ENCODE data around the gene CCNI.

Gene CCNI

DNA sequence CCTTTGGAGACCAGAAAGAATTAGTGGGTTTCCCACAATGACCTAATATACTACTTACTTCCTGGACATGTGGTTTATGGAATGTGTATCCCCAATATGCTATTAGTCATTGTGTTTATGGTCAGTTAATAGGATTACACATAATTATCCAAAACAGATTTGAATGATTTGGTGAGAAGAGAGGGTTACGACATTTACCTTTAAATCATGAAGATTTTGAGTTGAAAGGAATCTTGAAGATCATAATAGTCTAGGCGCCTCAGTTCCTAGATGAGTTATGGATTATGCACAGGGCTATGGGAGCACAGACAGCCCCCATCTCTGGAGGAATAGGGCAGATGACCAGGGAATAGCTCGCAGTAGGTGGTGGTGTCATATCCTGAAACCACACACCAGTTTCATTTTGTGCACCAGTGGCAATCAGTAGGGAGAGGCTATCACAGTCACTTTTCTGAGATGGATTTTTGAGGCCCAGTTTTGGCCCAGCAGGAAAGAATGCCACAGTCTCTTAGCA lies 64.9 kb downstream of the CCNI start:
- Histone ChIP-seq H3K36me3 (ENCODE audit: control insufficient read depth in 2 of 2, insufficient read depth in 2 of 2, low read length in 2 of 2) (peaks cover 29 to 34% of the 10 kb centered on the region in 2 donors), H3K4me3 (ENCODE audit: low read length in 2 of 2) (no peak overlapping the region), H3K27ac (ENCODE audit: low read depth in 2 of 2, low read length in 2 of 2) (peak overlapping the region in 1 of 2 donors; percentile 4), H3K9me3 (ENCODE audit: control insufficient read depth in 2 of 2, low read length in 2 of 2) (no peaks in the 10 kb centered on the region), H3K27me3 (ENCODE audit: control insufficient read depth in 2 of 2, insufficient read depth in 2 of 2, low read length in 2 of 2) (no peaks in the 10 kb centered on the region), H3K4me1 (ENCODE audit: control insufficient read depth in 2 of 2, insufficient read depth in 2 of 2, low read length in 2 of 2) (peaks cover 0 to 7% of the 10 kb centered on the region in 2 donors), H3K9ac (ENCODE audit: low read depth in 1 of 2, low read length in 2 of 2) (no peak overlapping the region)

DNA sequence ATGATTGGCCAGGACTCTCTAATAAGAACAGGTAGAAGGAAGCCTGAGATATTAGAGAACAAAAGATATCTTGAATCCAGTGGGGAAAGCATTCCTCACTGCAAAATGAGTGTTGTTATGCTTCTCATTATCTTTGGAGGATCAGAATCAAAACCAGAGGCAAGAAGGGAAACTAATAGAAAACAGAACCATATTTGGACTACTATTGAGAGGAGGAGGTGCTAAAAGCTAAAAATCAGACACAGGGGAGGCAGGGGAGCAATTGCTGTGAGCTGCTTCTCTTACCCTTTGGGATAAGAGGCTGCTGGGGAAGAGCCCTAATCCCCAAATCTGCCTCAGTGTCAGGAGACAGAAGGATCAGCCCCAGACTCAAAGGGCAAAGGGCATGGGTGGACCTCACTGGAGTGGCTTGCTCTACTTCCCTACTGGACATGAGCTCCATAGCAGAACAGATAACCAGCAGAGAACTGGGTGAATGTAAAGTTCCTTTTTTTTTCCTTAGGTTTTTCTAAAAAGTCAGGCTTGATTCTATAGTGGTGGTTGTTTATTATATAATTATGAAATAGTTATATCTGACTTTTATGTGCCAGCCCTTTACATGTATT lies 66.2 kb downstream of the CCNI start:
- no peak overlapping the region for H3K9ac ChIP-seq (ENCODE audit: low read depth in 1 of 2, low read length in 2 of 2)
- no peak overlapping the region for H3K27ac ChIP-seq (ENCODE audit: low read depth in 2 of 2, low read length in 2 of 2)
- no peak overlapping the region for H3K4me3 ChIP-seq (ENCODE audit: low read length in 2 of 2)
- H3K9me3 ChIP-seq (ENCODE audit: control insufficient read depth in 2 of 2, low read length in 2 of 2) = no peaks in the 10 kb centered on the region
- H3K36me3 ChIP-seq (ENCODE audit: control insufficient read depth in 2 of 2, insufficient read depth in 2 of 2, low read length in 2 of 2) = peaks cover 21 to 26% of the 10 kb centered on the region in 2 donors
- H3K27me3 ChIP-seq (ENCODE audit: control insufficient read depth in 2 of 2, insufficient read depth in 2 of 2, low read length in 2 of 2) = no peaks in the 10 kb centered on the region
- H3K4me1 ChIP-seq (ENCODE audit: control insufficient read depth in 2 of 2, insufficient read depth in 2 of 2, low read length in 2 of 2) = peaks cover 0 to 7% of the 10 kb centered on the region in 2 donors

DNA sequence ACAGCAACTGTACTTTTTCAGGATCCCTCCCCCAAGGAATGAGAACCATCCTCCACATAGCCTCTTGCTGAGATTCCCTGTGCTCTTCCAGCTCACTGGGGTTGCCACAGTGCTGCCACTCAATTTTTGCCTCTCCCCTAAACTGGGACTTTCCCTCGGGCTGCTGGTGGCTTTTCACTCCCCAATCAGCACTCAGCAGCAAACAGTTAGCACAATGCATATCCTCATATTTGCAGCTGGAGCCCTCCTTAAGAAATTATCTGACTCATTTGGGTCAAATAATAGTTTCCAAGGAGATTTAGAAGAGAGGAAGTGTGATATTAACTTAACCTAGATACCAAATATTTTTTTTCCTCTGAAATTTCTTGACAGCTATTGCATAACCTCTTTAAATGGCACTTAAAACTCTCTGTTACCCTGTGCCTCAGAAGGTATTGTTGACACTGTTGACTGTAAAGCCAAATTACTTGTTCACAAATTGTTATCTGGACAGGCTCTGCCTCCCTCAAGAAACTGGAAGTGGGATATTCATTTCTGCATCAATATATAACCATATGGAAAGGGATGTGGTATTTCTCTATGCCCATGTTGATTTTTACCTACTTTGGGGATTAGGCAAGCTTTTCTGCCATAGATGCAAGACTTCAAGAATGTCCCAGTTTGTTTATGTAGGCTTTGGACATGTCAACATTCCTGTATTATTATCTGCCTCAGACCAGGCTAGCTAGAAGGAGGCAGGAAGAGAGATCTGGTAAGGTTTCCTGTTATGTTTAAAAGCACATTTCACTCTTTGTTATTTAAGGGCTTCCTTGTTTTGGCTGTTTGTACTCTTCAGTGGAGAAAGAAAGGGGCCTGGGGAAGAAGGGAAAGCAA lies 68.2 kb downstream of the CCNI start:
- Histone ChIP-seq H3K4me3 (ENCODE audit: low read length in 2 of 2) (no peak overlapping the region), H3K36me3 (ENCODE audit: control insufficient read depth in 2 of 2, insufficient read depth in 2 of 2, low read length in 2 of 2) (peaks cover 18 to 23% of the 10 kb centered on the region in 2 donors), H3K9ac (ENCODE audit: low read depth in 1 of 2, low read length in 2 of 2) (no peak overlapping the region), H3K27me3 (ENCODE audit: control insufficient read depth in 2 of 2, insufficient read depth in 2 of 2, low read length in 2 of 2) (no peaks in the 10 kb centered on the region), H3K9me3 (ENCODE audit: control insufficient read depth in 2 of 2, low read length in 2 of 2) (no peaks in the 10 kb centered on the region), H3K4me1 (ENCODE audit: control insufficient read depth in 2 of 2, insufficient read depth in 2 of 2, low read length in 2 of 2) (peaks cover 0 to 7% of the 10 kb centered on the region in 2 donors), H3K27ac (ENCODE audit: low read depth in 2 of 2, low read length in 2 of 2) (no peak overlapping the region)

DNA sequence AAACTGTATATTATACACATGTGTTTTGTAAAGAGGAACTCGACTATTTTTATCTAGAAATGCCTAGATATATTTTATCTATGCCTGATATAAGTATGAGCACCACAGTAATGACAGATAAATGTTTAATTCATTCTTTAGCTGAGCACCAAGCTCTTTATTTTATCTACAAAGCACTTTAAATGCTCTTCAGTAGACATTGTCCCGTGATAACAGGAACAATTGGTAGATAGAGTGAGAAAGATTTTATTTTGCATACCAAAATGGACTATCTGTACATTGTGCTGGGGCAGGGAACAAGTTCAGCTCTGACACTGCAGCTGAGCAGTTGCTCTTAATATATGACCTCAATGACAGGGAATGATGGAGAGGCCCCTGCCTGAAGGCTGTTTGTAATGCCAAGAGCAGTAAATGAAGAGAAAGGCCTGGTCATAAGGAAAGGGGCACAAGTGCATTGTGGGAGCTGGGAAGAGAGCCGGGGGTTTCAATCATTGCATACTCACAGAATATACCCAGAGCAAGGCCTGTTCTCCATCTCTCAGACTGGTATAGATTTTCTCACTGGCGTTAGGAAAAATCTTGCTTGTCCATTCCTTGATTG lies 68.9 kb downstream of the CCNI start:
- Histone ChIP-seq H3K27me3 (ENCODE audit: control insufficient read depth in 2 of 2, insufficient read depth in 2 of 2, low read length in 2 of 2) (no peaks in the 10 kb centered on the region), H3K4me1 (ENCODE audit: control insufficient read depth in 2 of 2, insufficient read depth in 2 of 2, low read length in 2 of 2) (peaks cover 0 to 12% of the 10 kb centered on the region in 2 donors), H3K9ac (ENCODE audit: low read depth in 1 of 2, low read length in 2 of 2) (no peak overlapping the region), H3K27ac (ENCODE audit: low read depth in 2 of 2, low read length in 2 of 2) (no peak overlapping the region), H3K4me3 (ENCODE audit: low read length in 2 of 2) (no peak overlapping the region), H3K36me3 (ENCODE audit: control insufficient read depth in 2 of 2, insufficient read depth in 2 of 2, low read length in 2 of 2) (peaks cover 16 to 23% of the 10 kb centered on the region in 2 donors), H3K9me3 (ENCODE audit: control insufficient read depth in 2 of 2, low read length in 2 of 2) (no peaks in the 10 kb centered on the region)

DNA sequence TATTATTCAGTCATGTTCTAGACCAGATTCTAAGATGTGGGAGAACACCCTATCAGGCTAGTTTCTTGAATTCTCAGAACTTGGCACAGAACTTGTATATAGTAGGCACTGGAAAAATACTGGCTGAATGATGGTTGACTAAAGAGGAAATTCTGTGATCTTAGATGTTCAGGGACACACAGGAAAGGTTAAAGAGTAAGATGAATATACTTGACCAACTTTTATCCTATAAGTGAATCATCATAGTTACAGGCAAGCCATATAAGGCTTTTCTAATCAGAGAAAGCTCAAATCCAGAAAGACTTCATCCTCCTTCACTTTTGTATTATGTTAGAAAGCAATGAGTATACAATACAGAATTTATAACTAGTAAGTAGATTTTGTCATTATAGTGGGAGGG lies 72.4 kb downstream of the CCNI start:
- Histone ChIP-seq H3K9ac (ENCODE audit: low read depth in 1 of 2, low read length in 2 of 2) (no peak overlapping the region), H3K27me3 (ENCODE audit: control insufficient read depth in 2 of 2, insufficient read depth in 2 of 2, low read length in 2 of 2) (no peaks in the 10 kb centered on the region), H3K9me3 (ENCODE audit: control insufficient read depth in 2 of 2, low read length in 2 of 2) (no peaks in the 10 kb centered on the region), H3K4me3 (ENCODE audit: low read length in 2 of 2) (no peak overlapping the region), H3K27ac (ENCODE audit: low read depth in 2 of 2, low read length in 2 of 2) (no peak overlapping the region), H3K4me1 (ENCODE audit: control insufficient read depth in 2 of 2, insufficient read depth in 2 of 2, low read length in 2 of 2) (peaks cover 0 to 11% of the 10 kb centered on the region in 2 donors), H3K36me3 (ENCODE audit: control insufficient read depth in 2 of 2, insufficient read depth in 2 of 2, low read length in 2 of 2) (peaks cover 25 to 34% of the 10 kb centered on the region in 2 donors)

DNA sequence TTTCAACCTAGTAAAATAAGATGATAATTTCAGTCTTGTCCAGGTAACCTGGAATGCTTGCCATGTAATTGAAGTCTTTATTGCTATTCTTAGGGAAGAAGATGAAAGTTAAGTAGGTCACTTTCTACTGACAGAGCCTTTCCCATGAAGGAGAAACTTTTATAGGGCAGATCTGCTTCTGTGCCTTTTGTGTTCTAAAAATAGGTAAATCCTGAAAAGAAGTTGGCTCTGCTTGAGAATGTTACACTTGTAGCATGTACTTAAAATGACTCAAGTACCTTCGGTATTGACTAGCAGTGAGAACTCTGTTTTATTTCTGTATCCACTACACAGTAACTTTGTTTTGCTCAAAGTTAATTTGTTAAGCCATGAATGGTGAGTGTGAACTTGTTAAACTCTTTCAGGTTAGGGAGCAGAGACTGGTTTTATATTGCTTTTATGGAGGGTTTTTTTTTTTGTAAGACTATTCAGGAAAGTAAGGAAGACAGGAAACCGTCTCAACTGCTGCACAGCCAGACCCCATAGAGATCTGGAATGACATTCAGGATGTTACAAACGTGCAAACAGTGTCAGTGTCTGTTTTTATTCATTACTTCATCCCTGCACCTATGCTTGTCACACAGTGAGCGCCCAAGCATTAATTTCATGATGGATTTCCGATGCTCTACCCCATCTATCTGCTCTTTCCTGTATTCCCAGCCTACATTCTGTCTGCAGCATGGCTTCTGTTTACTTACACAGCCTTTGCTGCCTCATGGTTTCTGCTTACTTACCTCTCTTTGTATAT lies 73.3 kb downstream of the CCNI start:
- peaks cover 0 to 7% of the 10 kb centered on the region in 2 donors for H3K4me1 ChIP-seq (ENCODE audit: control insufficient read depth in 2 of 2, insufficient read depth in 2 of 2, low read length in 2 of 2)
- no peaks in the 10 kb centered on the region for H3K27me3 ChIP-seq (ENCODE audit: control insufficient read depth in 2 of 2, insufficient read depth in 2 of 2, low read length in 2 of 2)
- H3K4me3 ChIP-seq (ENCODE audit: low read length in 2 of 2) = no peak overlapping the region
- no peak overlapping the region for H3K27ac ChIP-seq (ENCODE audit: low read depth in 2 of 2, low read length in 2 of 2)
- peaks cover 31 to 40% of the 10 kb centered on the region in 2 donors for H3K36me3 ChIP-seq (ENCODE audit: control insufficient read depth in 2 of 2, insufficient read depth in 2 of 2, low read length in 2 of 2)
- H3K9me3 ChIP-seq (ENCODE audit: control insufficient read depth in 2 of 2, low read length in 2 of 2) = no peaks in the 10 kb centered on the region
- no peak overlapping the region for H3K9ac ChIP-seq (ENCODE audit: low read depth in 1 of 2, low read length in 2 of 2)

DNA sequence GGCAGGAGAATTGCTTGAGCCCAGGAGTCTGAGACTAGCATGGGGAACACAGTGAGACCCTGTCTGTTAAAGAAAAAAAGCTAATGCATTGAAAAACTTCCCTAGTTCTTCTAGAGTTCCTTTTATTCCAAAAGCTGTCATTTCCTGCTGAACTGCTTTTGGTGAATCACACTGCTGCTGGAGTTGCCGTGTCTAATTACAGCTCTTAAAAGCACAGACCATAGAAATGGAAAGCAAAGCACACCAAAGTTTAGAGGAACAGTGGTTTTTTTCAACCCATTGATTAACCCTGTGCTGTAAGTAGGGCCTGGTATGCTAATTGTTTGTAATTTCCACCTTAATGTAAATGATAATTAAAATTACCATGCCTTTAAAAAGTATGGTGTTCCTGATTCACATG lies 73.9 kb downstream of the CCNI start:
- Histone ChIP-seq H3K36me3 (ENCODE audit: control insufficient read depth in 2 of 2, insufficient read depth in 2 of 2, low read length in 2 of 2) (peaks cover 35 to 40% of the 10 kb centered on the region in 2 donors), H3K4me1 (ENCODE audit: control insufficient read depth in 2 of 2, insufficient read depth in 2 of 2, low read length in 2 of 2) (peaks cover 0 to 7% of the 10 kb centered on the region in 2 donors), H3K27ac (ENCODE audit: low read depth in 2 of 2, low read length in 2 of 2) (no peak overlapping the region), H3K9ac (ENCODE audit: low read depth in 1 of 2, low read length in 2 of 2) (no peak overlapping the region), H3K27me3 (ENCODE audit: control insufficient read depth in 2 of 2, insufficient read depth in 2 of 2, low read length in 2 of 2) (no peaks in the 10 kb centered on the region), H3K9me3 (ENCODE audit: control insufficient read depth in 2 of 2, low read length in 2 of 2) (no peaks in the 10 kb centered on the region), H3K4me3 (ENCODE audit: low read length in 2 of 2) (no peak overlapping the region)

DNA sequence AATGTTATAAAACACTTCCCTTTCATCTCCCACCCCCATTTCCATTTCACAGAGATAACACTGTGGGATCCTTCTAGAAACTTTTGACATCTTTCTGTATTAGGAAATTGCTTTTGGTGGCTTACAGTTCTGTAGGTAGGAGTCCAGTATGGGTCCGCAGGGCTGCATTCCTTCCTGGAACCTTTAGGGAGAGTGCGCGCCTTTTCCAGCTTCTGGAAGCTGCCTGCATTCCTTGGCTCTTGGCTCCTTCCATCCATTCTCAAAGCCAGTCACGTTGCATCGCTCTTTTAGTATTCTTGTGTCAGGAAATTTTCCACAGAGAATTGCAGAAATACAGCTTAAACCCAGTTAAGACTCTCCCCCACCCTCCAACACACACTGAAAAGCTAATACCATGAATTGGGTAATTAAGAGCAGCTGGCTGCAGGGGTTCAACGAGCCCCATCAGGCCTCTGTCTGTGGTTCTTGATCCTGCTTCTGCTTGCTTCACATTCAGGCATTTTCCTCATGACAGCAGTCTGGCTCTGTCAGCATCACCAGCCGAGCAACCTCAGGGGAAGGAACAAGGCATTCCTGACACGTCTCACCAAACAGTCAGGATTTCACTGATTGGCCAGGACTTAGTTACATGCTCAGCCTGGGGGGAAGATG lies 77.4 kb downstream of the CCNI start:
- Histone ChIP-seq H3K9me3 (ENCODE audit: control insufficient read depth in 2 of 2, low read length in 2 of 2) (no peaks in the 10 kb centered on the region), H3K4me3 (ENCODE audit: low read length in 2 of 2) (no peak overlapping the region), H3K27ac (ENCODE audit: low read depth in 2 of 2, low read length in 2 of 2) (no peak overlapping the region), H3K9ac (ENCODE audit: low read depth in 1 of 2, low read length in 2 of 2) (no peak overlapping the region), H3K27me3 (ENCODE audit: control insufficient read depth in 2 of 2, insufficient read depth in 2 of 2, low read length in 2 of 2) (no peaks in the 10 kb centered on the region), H3K36me3 (ENCODE audit: control insufficient read depth in 2 of 2, insufficient read depth in 2 of 2, low read length in 2 of 2) (peaks cover 29 to 36% of the 10 kb centered on the region in 2 donors), H3K4me1 (ENCODE audit: control insufficient read depth in 2 of 2, insufficient read depth in 2 of 2, low read length in 2 of 2) (peaks cover 0 to 7% of the 10 kb centered on the region in 2 donors)

DNA sequence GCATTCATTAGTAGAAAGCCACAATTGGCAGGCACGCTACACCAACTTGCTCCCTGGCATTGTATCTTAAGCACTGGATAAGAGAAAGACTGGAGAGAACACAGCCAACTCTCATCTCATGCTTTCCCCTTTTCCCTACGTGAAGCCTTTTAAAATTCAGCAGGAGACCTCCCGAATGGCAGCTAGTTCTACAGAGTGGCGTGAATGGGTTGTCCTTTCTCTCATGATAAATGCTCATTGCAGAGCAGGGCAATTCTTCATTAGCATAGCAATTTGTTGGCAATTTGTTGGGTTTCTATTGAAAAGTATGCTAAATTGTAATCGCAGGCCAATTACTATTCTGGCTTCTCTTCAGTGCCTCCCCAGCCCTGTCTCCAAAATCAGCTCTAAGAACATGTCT lies 78.3 kb downstream of the CCNI start:
- H3K27me3 ChIP-seq (ENCODE audit: control insufficient read depth in 2 of 2, insufficient read depth in 2 of 2, low read length in 2 of 2) = no peaks in the 10 kb centered on the region

More for the DNA sequence above, 78.3 kb downstream of the CCNI start:
- Histone ChIP-seq H3K36me3 (ENCODE audit: control insufficient read depth in 2 of 2, insufficient read depth in 2 of 2, low read length in 2 of 2) (peaks cover 24 to 31% of the 10 kb centered on the region in 2 donors), H3K9ac (ENCODE audit: low read depth in 1 of 2, low read length in 2 of 2) (no peak overlapping the region), H3K4me1 (ENCODE audit: control insufficient read depth in 2 of 2, insufficient read depth in 2 of 2, low read length in 2 of 2) (peaks cover 0 to 7% of the 10 kb centered on the region in 2 donors), H3K4me3 (ENCODE audit: low read length in 2 of 2) (no peak overlapping the region), H3K27ac (ENCODE audit: low read depth in 2 of 2, low read length in 2 of 2) (no peak overlapping the region), H3K9me3 (ENCODE audit: control insufficient read depth in 2 of 2, low read length in 2 of 2) (no peaks in the 10 kb centered on the region)
